Peyer's patch (tissue), 4 donors: Measurements from ENCODE around the gene GNG13. TPM values are rescaled to one million over a fixed set of nuclear protein-coding genes. Genes with fewer than 3 reads are reported as not detected.
"Not testable (repeated sequence)": the region's sequence is repeated elsewhere in the genome, so short reads cannot be mapped to it uniquely, and the experiment has no call there.

ENCODE experiments used
- DNase-seq, 3 donors: peaks; one replicate each; pipeline ENCODE4 v3.0.0-alpha.2; 2017 to 2019
- H3K27ac ChIP-seq, 4 donors: fragments of 200-600 bp; sonication (generic); one replicate each; pipeline ENCODE4 v1.5.1; 2016 to 2019
- H3K27me3 ChIP-seq, 2 donors: fragments of 200-600 bp; sonication (generic); one replicate each; pipeline ENCODE4 v1.5.1; 2019
- H3K36me3 ChIP-seq, 3 donors: fragments of 200-600 bp; sonication (generic); one replicate each; pipeline ENCODE4 v1.5.1; 2016 to 2019
- H3K4me1 ChIP-seq, 4 donors: fragments of 200-600 bp; sonication (generic); one replicate each; pipeline ENCODE4 v1.5.1; 2016 to 2019
- H3K4me3 ChIP-seq, 4 donors: fragments of 200-600 bp; sonication (generic); 1 replicate in 3 of 4; 2 replicates in 1 of 4; pipeline ENCODE4 v1.5.1; 2016 to 2019; ENCODE audit warnings: mild to moderate bottlenecking in 1 of 4
- H3K9me3 ChIP-seq, 4 donors: fragments of 200-600 bp; sonication (generic); one replicate each; pipeline ENCODE4 v1.5.1; 2016 to 2019; ENCODE audit warnings: mild to moderate bottlenecking in 1 of 4
- CTCF ChIP-seq, 6 experiments: fragments of 450-650 bp in 4 of 6; fragments of 200-600 bp in 2 of 6; sonication (generic) in 1 of 6; IDR thresholded peaks; one replicate each; pipeline ENCODE4 v1.5.1; 2017 to 2019; ENCODE audit warnings: antibody characterized with exemption in 6 of 6, mild to moderate bottlenecking in 3 of 6, moderate library complexity in 1 of 6
- POLR2A ChIP-seq, 2 donors: fragments of 450-650 bp; IDR thresholded peaks; one replicate each; pipeline ENCODE4 v1.5.1; 2017; ENCODE audit warnings: antibody characterized with exemption in 2 of 2, mild to moderate bottlenecking in 2 of 2, moderate library complexity in 2 of 2
- total RNA-seq, 4 donors: library from RNA; depleted of rRNA; stranded (reverse); fragments of >200 nt; gene quantifications; one replicate each; pipeline ENCODE4 v1.1.0, GENCODE V29; 2016

Gene GNG13
- total RNA-seq, 4 donors from 2014 or later = 1.9 TPM; not detected in 3

GRCh38 chr16:822174-822908 lies 21.8 kb upstream of the GNG13 start:
- Histone ChIP-seq H3K36me3 (no peaks in the 10 kb centered on the region), H3K27ac (no peak overlapping the region), H3K27me3 (no peaks in the 10 kb centered on the region), H3K4me1 (no peaks in the 10 kb centered on the region), H3K4me3 (no peak overlapping the region), H3K9me3 (no peaks in the 10 kb centered on the region)
- TF ChIP-seq CTCF (IDR thresholded peaks at IDR 0.05) = no peak
- no peak for TF ChIP-seq POLR2A (IDR thresholded peaks at IDR 0.05)
- DNase-seq = no peak

GRCh38 chr16:821751-822150 lies 21.2 kb upstream of the GNG13 start:
- no peaks in the 10 kb centered on the region for H3K4me1 ChIP-seq
- no peak overlapping the region for H3K4me3 ChIP-seq
- no peaks in the 10 kb centered on the region for H3K36me3 ChIP-seq
- TF ChIP-seq CTCF (IDR thresholded peaks at IDR 0.05) (no peak), POLR2A (IDR thresholded peaks at IDR 0.05) (no peak)
- DNase-seq = no peak
- H3K9me3 ChIP-seq = no peaks in the 10 kb centered on the region
- no peaks in the 10 kb centered on the region for H3K27me3 ChIP-seq
- no peak overlapping the region for H3K27ac ChIP-seq

GRCh38 chr16:820748-821147 lies 20.2 kb upstream of the GNG13 start:
- Histone ChIP-seq H3K27ac (no peak overlapping the region), H3K9me3 (no peaks in the 10 kb centered on the region), H3K27me3 (no peaks in the 10 kb centered on the region), H3K4me3 (no peak overlapping the region), H3K4me1 (no peaks in the 10 kb centered on the region), H3K36me3 (no peaks in the 10 kb centered on the region)
- TF ChIP-seq POLR2A (IDR thresholded peaks at IDR 0.05) (no peak), CTCF (IDR thresholded peaks at IDR 0.05) (no peak)
- no peak for DNase-seq

- H3K27ac ChIP-seq, H3K36me3 ChIP-seq, DNase-seq, H3K27me3 ChIP-seq, H3K9me3 ChIP-seq, H3K4me3 ChIP-seq, H3K4me1 ChIP-seq: not testable (repeated sequence)
Measured at GRCh38 chr16:820044-820408, 19.5 kb upstream of the GNG13 start.

- Histone ChIP-seq H3K27ac (no peak overlapping the region), H3K27me3 (no peaks in the 10 kb centered on the region), H3K9me3 (no peaks in the 10 kb centered on the region), H3K4me3 (no peak overlapping the region), H3K4me1 (no peaks in the 10 kb centered on the region), H3K36me3 (no peaks in the 10 kb centered on the region)
- TF ChIP-seq CTCF (IDR thresholded peaks at IDR 0.05) = no peak
- no peak for TF ChIP-seq POLR2A (IDR thresholded peaks at IDR 0.05)
- DNase-seq = no peak
Measured at GRCh38 chr16:819336-820043, 19.0 kb upstream of the GNG13 start.

- peaks cover 0 to 2% of the 10 kb centered on the region in 2 donors for H3K27me3 ChIP-seq
- TF ChIP-seq CTCF (IDR thresholded peaks at IDR 0.05) = no peak
- no peak for TF ChIP-seq POLR2A (IDR thresholded peaks at IDR 0.05)
Measured at GRCh38 chr16:818592-818991, 18.1 kb upstream of the GNG13 start.

More at GRCh38 chr16:818592-818991, 18.1 kb upstream of the GNG13 start:
- Histone ChIP-seq H3K36me3 (no peaks in the 10 kb centered on the region), H3K4me3 (no peak overlapping the region), H3K4me1 (peaks cover 0 to 4% (median 1%) of the 10 kb centered on the region in 4 donors), H3K27ac (no peak overlapping the region), H3K9me3 (no peaks in the 10 kb centered on the region)
- DNase-seq = no peak
